GM12872 (cell line): ENCODE data around the gene ANXA2R.

Experiments used
- CTCF ChIP-seq: IDR thresholded peaks from 3 replicates; pipeline ENCODE4 v1.5.1; 2011; ENCODE audit warnings: low read depth, mild to moderate bottlenecking, low read length, moderate library complexity; ENCODE audit not compliant: insufficient read depth

ANXA2R gene

GRCh38 chr5:43050384-43050783, 10.3 kb upstream of the ANXA2R start:
- no peak for TF ChIP-seq CTCF

- TF ChIP-seq CTCF, result no peak
These were observed 9.1 kb upstream of the ANXA2R start for GRCh38 chr5:43049236-43049635.

GRCh38 chr5:43046474-43046873, 6.4 kb upstream of the ANXA2R start:
- TF ChIP-seq CTCF, result no peak

- TF ChIP-seq CTCF, result no peak
These were observed 5.1 kb upstream of the ANXA2R start for GRCh38 chr5:43045236-43045635.

- TF ChIP-seq CTCF, result no peak
These were observed 4.2 kb upstream of the ANXA2R start for GRCh38 chr5:43044181-43044914.

GRCh38 chr5:43043400-43043756, 3.3 kb upstream of the ANXA2R start:
- no peak for TF ChIP-seq CTCF

- TF ChIP-seq CTCF, result peak; percentile 22; the same call in 1 of the 3 replicates
These were observed 2.7 kb upstream of the ANXA2R start for GRCh38 chr5:43042626-43043399.
